Fibroblast of skin of scalp (primary cell): ENCODE results near the gene FGD3. TPM values are rescaled to one million over a fixed set of nuclear protein-coding genes. Genes with fewer than 3 reads are reported as not detected.
"Not testable (repeated sequence)": the region's sequence is repeated elsewhere in the genome, so short reads cannot be mapped to it uniquely, and the experiment has no call there.

ENCODE experiments used
- DNase-seq: peaks from one replicate; pipeline ENCODE4 v3.0.0-alpha.2; 2013
- polyA plus RNA-seq, 2 experiments: library from polyadenylated mRNA; unstranded; fragments of 120-200 nt; gene quantifications; one replicate each; pipeline ENCODE4 v1.2.1, GENCODE V29; 2013; ENCODE audit not compliant: insufficient read length in 2 of 2

Gene FGD3
- not detected for polyA plus RNA-seq (2013, experiment 1 of 2; ENCODE audit: insufficient read length)
- 0.21 TPM for polyA plus RNA-seq (2013, experiment 2 of 2; ENCODE audit: insufficient read length)

- DNase-seq: peak; percentile 12
Measured at GRCh38 chr9:92947268-92948037, at the start of gene FGD3. FGD3 (plus strand) TSS chr9:92947523; CDS start chr9:92976257, 28,734 bp downstream.

- DNase-seq: not testable (repeated sequence)
Measured at GRCh38 chr9:92905137-92905536, 42.2 kb upstream of the FGD3 start.

- no peak for DNase-seq
Measured at GRCh38 chr9:92911511-92912475, 35.5 kb upstream of the FGD3 start.

GRCh38 chr9:92917176-92917800, 30.0 kb upstream of the FGD3 start:
- DNase-seq: no peak

GRCh38 chr9:92920437-92920836, 26.9 kb upstream of the FGD3 start:
- peak; percentile 35 for DNase-seq

GRCh38 chr9:92931606-92932005, 15.7 kb upstream of the FGD3 start:
- no peak for DNase-seq

GRCh38 chr9:92934321-92934720, 13.0 kb upstream of the FGD3 start:
- no peak for DNase-seq

- DNase-seq: no peak
Measured at GRCh38 chr9:92938025-92938424, 9.3 kb upstream of the FGD3 start.

- DNase-seq: no peak
Measured at GRCh38 chr9:92941861-92942260, 5.5 kb upstream of the FGD3 start.

- DNase-seq: no peak
Measured at GRCh38 chr9:92942688-92943616, 4.4 kb upstream of the FGD3 start.

GRCh38 chr9:92944921-92945320, 2.4 kb upstream of the FGD3 start:
- no peak for DNase-seq

- DNase-seq: no peak
Measured at GRCh38 chr9:92945796-92946195, 1.5 kb upstream of the FGD3 start.

- no peak for DNase-seq
Measured at GRCh38 chr9:92948038-92948534, 763 bp downstream of the FGD3 start.

GRCh38 chr9:92948632-92949031, 1.3 kb downstream of the FGD3 start:
- DNase-seq: no peak

- DNase-seq: no peak
Measured at GRCh38 chr9:92949266-92949982, 2.1 kb downstream of the FGD3 start.

- DNase-seq: no peak
Measured at GRCh38 chr9:92950359-92950955, 3.1 kb downstream of the FGD3 start.

GRCh38 chr9:92952906-92953610, 5.7 kb downstream of the FGD3 start:
- peak; percentile 10 for DNase-seq

GRCh38 chr9:92954049-92954861, 6.9 kb downstream of the FGD3 start:
- DNase-seq: peak; percentile 43

GRCh38 chr9:92954886-92955285, 7.6 kb downstream of the FGD3 start:
- DNase-seq: no peak
